Thymus (tissue), 11 donors: ENCODE data around the gene ENTREP3. TPM values are rescaled to one million over a fixed set of nuclear protein-coding genes. Genes with fewer than 3 reads are reported as not detected.

Source experiments
- DNase-seq, 9 donors: peaks; one replicate each; pipeline ENCODE4 v3.0.0-alpha.2; 2013; ENCODE audit warnings: low spot score in 9 of 9, low read depth in 6 of 9, missing footprints in 1 of 9
- H3K27ac ChIP-seq, 2 donors: one replicate each; pipeline ENCODE4 v1.5.1; 2013; ENCODE audit warnings: control low read depth in 1 of 2, low read depth in 1 of 2, low read length in 1 of 2, mild to moderate bottlenecking in 1 of 2, moderate library complexity in 1 of 2
- H3K27me3 ChIP-seq, 2 donors: one replicate each; pipeline ENCODE4 v1.5.1; 2013; ENCODE audit warnings: low read length in 1 of 2; ENCODE audit not compliant: control insufficient read depth in 2 of 2, insufficient read depth in 1 of 2
- H3K36me3 ChIP-seq, 2 donors: one replicate each; pipeline ENCODE4 v1.5.1; 2013; ENCODE audit warnings: low read length in 1 of 2, mild to moderate bottlenecking in 1 of 2, moderate library complexity in 1 of 2; ENCODE audit not compliant: control insufficient read depth in 2 of 2, insufficient read depth in 2 of 2
- H3K4me1 ChIP-seq, 2 donors: one replicate each; pipeline ENCODE4 v1.5.1; 2013; ENCODE audit warnings: low read length in 2 of 2; ENCODE audit not compliant: control insufficient read depth in 2 of 2, insufficient read depth in 2 of 2
- H3K4me3 ChIP-seq, 2 donors: one replicate each; pipeline ENCODE4 v1.5.1; 2013; ENCODE audit warnings: low read length in 2 of 2, control low read depth in 1 of 2, mild to moderate bottlenecking in 1 of 2
- H3K9me3 ChIP-seq, 2 donors: one replicate each; pipeline ENCODE4 v1.5.1; 2013; ENCODE audit warnings: low read length in 1 of 2, mild to moderate bottlenecking in 1 of 2; ENCODE audit not compliant: control insufficient read depth in 2 of 2, insufficient read depth in 1 of 2
- whole genome bisulfite sequencing: extraction: QIAGEN DNeasy Blood & Tissue Kit; methylation state at CpG from one replicate; pipeline ENCODE4 v1.1.7; 2013; 5-methylcytosine and 5-hydroxymethylcytosine counted together
- polyA plus RNA-seq: library from polyadenylated mRNA; stranded (reverse); fragments of 200-250 nt; gene quantifications from one replicate; pipeline ENCODE4 v1.2.3, GENCODE V29; 2013
- total RNA-seq: library from RNA; stranded (reverse); fragments of 120-200 nt; gene quantifications from one replicate; pipeline ENCODE4 v1.2.4, GENCODE V29; 2013
- donor health status: healthy.

The ENTREP3 gene
- total and polyA plus RNA-seq, 2 donors = 2.1 to 12.5 TPM

DNA sequence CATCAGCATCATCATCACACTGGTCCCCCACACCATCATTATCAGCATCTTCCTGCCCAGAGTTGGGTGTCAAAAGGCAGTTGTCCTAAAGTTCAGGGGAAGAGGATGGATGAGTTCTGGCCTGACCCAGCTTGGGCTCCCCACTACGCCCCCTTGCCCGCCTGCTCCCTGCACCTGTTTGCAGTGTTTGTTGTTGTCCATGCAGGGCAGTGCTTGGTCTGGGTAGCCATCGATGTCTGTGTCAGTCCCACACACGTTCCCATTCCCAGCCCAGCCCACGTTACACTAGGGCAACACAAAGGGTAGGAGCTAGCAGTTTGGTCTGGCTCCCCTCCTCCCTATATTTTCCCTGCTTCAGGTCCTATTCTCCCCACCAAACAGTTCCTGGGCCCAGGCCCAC lies 54.4 kb downstream of the ENTREP3 start:
- no peaks in the 10 kb centered on the region for H3K27me3 ChIP-seq
- DNase-seq = no peak
- no peaks in the 10 kb centered on the region for H3K4me1 ChIP-seq
- H3K36me3 ChIP-seq = no peaks in the 10 kb centered on the region
- H3K9me3 ChIP-seq = peaks cover 0 to 3% of the 10 kb centered on the region in 2 donors
- H3K4me3 ChIP-seq = no peak overlapping the region
- H3K27ac ChIP-seq = no peak overlapping the region
- 97% methylated on average over 5 of the region's 5 CpGs for WGBS

DNA sequence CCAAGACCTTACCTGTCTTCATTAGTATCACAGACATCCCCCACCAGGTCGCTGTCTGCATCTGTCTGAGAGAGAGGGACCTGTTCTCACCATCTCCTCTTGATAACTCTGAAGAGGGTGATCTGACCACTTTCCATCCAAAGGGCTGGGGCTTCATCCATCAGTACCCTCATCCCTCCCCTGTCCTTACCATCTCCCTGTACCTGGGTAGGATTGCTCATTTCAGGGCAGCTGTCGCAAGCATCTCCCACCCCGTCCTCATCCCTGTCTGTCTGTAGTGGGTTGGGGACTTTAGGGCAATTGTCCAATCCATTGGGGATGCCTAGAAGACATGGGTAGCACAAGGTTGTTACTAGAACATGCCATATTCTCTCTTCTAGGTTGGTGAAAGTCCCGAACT lies 55.5 kb downstream of the ENTREP3 start:
- DNase-seq = no peak
- H3K4me1 ChIP-seq = peaks cover 0 to 6% of the 10 kb centered on the region in 2 donors
- 99% methylated on average over 4 of the region's 4 CpGs for WGBS
- H3K27me3 ChIP-seq = peaks cover 0 to 2% of the 10 kb centered on the region in 2 donors
- no peaks in the 10 kb centered on the region for H3K36me3 ChIP-seq
- H3K4me3 ChIP-seq = no peak overlapping the region
- H3K9me3 ChIP-seq = peaks cover 0 to 3% of the 10 kb centered on the region in 2 donors
- H3K27ac ChIP-seq = no peak overlapping the region

DNA sequence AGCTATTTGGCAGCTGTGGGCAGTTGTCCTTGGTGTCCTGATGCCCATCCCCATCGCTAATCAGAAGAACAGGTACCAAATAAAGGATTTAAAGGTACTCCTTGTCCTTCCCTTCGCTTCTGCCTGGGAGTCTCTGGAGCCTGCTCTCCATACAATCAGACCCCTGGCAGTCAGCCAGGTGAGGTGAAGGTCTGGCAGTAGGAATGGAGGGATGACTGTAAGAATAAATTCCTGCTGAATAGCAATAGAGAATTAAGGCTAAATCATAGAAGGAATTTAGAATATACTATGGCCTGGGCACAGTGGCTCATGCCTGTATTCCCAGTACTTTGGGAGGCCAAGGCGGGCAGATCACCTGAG lies 56.8 kb downstream of the ENTREP3 start:
- H3K27ac ChIP-seq = no peak overlapping the region
- peaks cover 0 to 11% of the 10 kb centered on the region in 2 donors for H3K9me3 ChIP-seq
- 97% methylated on average over 3 of the region's 3 CpGs for WGBS
- H3K4me3 ChIP-seq = no peak overlapping the region
- H3K27me3 ChIP-seq = peaks cover 0 to 11% of the 10 kb centered on the region in 2 donors
- no peaks in the 10 kb centered on the region for H3K36me3 ChIP-seq
- peaks cover 10 to 16% of the 10 kb centered on the region in 2 donors for H3K4me1 ChIP-seq
- DNase-seq = no peak

DNA sequence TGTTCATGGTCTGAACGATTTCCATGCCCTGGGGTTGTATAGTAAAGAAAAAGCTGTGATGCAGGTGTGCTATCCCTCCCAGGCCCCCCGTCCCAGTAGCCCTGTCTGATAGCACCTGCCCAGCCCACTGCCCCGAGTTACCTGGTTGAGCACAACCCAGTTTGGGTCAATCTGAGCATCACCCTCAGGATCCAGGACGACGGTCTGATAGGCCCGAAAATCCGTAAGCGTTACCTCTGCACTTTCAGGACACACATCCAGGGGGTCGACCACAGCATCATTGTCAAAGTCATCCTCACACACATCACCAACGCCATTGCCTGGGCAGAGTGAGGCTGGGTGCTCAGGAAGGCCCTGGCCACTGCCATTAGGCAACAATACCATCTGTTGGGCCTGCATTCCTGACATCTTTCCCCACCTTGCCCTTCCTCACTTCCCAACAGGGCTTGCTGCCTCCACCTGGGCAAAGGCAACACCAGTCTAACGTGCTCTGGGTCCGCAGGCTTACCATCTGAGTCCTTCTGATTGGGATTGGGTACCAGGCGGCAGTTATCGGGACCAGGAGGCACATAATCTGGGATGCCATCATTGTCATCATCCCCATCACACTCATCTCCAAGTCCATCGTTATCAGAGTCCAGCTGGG lies 57.3 kb downstream of the ENTREP3 start:
- Histone ChIP-seq H3K27me3 (peaks cover 0 to 16% of the 10 kb centered on the region in 2 donors), H3K4me1 (peaks cover 15 to 21% of the 10 kb centered on the region in 2 donors), H3K27ac (no peak overlapping the region), H3K9me3 (peaks cover 0 to 13% of the 10 kb centered on the region in 2 donors), H3K36me3 (no peaks in the 10 kb centered on the region), H3K4me3 (no peak overlapping the region)
- WGBS = 98% methylated on average over 15 of the region's 15 CpGs
- DNase-seq = no peak

Other genes with a start within 250 kb of the ENTREP3 start
- 0.24 TPM for gene DCST2, start 221.7 kb downstream of the ENTREP3 start, total RNA-seq
- 7.8 TPM for gene DCST2, start 221.7 kb downstream of the ENTREP3 start, polyA plus RNA-seq
- gene DCST1, start 221.7 kb downstream of the ENTREP3 start, total RNA-seq = not detected
- not detected for gene DCST1, start 221.7 kb downstream of the ENTREP3 start, polyA plus RNA-seq
- gene ADAM15, start 204.2 kb downstream of the ENTREP3 start, total RNA-seq = 12.2 TPM
- gene ADAM15, start 204.2 kb downstream of the ENTREP3 start, polyA plus RNA-seq = 91.5 TPM
- 4.9 TPM for gene EFNA4, start 191.7 kb downstream of the ENTREP3 start, total RNA-seq
- gene EFNA4, start 191.7 kb downstream of the ENTREP3 start, polyA plus RNA-seq = 7.4 TPM
- gene EFNA3, start 176.6 kb downstream of the ENTREP3 start, total RNA-seq = 2.1 TPM
- 3.4 TPM for gene EFNA3, start 176.6 kb downstream of the ENTREP3 start, polyA plus RNA-seq
- 14.5 TPM for gene EFNA1, start 127.6 kb downstream of the ENTREP3 start, total RNA-seq
- gene EFNA1, start 127.6 kb downstream of the ENTREP3 start, polyA plus RNA-seq = 52.6 TPM
- gene SLC50A1, start 119.6 kb downstream of the ENTREP3 start, total RNA-seq = 25.7 TPM
- gene SLC50A1, start 119.6 kb downstream of the ENTREP3 start, polyA plus RNA-seq = 54.5 TPM
- 34.0 TPM for gene DPM3, start 115.0 kb downstream of the ENTREP3 start, total RNA-seq
- 155 TPM for gene DPM3, start 115.0 kb downstream of the ENTREP3 start, polyA plus RNA-seq
- gene KRTCAP2, start 82.2 kb downstream of the ENTREP3 start, total RNA-seq = 97.7 TPM
- 223 TPM for gene KRTCAP2, start 82.2 kb downstream of the ENTREP3 start, polyA plus RNA-seq
- 1.9 TPM for gene TRIM46, start 81.6 kb downstream of the ENTREP3 start, total RNA-seq
- 4.3 TPM for gene TRIM46, start 81.6 kb downstream of the ENTREP3 start, polyA plus RNA-seq
- 7.6 TPM for gene THBS3, start 47.6 kb downstream of the ENTREP3 start, total RNA-seq
- 46.1 TPM for gene THBS3, start 47.6 kb downstream of the ENTREP3 start, polyA plus RNA-seq
- 35.1 TPM for gene MTX1, start 46.8 kb downstream of the ENTREP3 start, total RNA-seq
- 36.8 TPM for gene MTX1, start 46.8 kb downstream of the ENTREP3 start, polyA plus RNA-seq
- gene SCAMP3, start 6.9 kb upstream of the ENTREP3 start, total RNA-seq = 29.1 TPM
- 59.1 TPM for gene SCAMP3, start 6.9 kb upstream of the ENTREP3 start, polyA plus RNA-seq
- gene CLK2, start 18.0 kb upstream of the ENTREP3 start, total RNA-seq = 28.9 TPM
- 86.5 TPM for gene CLK2, start 18.0 kb upstream of the ENTREP3 start, polyA plus RNA-seq
- 0.76 TPM for gene HCN3, start 22.0 kb upstream of the ENTREP3 start, total RNA-seq
- gene HCN3, start 22.0 kb upstream of the ENTREP3 start, polyA plus RNA-seq = 2.6 TPM
- 0.19 TPM for gene PKLR, start 46.0 kb upstream of the ENTREP3 start, total RNA-seq
- gene PKLR, start 46.0 kb upstream of the ENTREP3 start, polyA plus RNA-seq = 0.05 TPM
- 175 TPM for gene FDPS, start 53.4 kb upstream of the ENTREP3 start, total RNA-seq
- 119 TPM for gene FDPS, start 53.4 kb upstream of the ENTREP3 start, polyA plus RNA-seq
- 7.5 TPM for gene RUSC1, start 65.4 kb upstream of the ENTREP3 start, total RNA-seq
- gene RUSC1, start 65.4 kb upstream of the ENTREP3 start, polyA plus RNA-seq = 18.0 TPM